Liver (tissue), 3 donors: ENCODE results near the gene GATAD2B.
"Not testable (repeated sequence)": the region's sequence is repeated elsewhere in the genome, so short reads cannot be mapped to it uniquely, and the experiment has no call there.

ENCODE experiments used
- CTCF ChIP-seq: fragments of 150-350 bp; IDR thresholded peaks from 2 replicates; pipeline ENCODE4 v1.5.1; 2017; ENCODE audit warnings: improper control_type of control experiment, low read depth, low read length; ENCODE audit not compliant: missing input control
- EGR1 ChIP-seq, 2 donors: IDR thresholded peaks; 2 replicates each; pipeline ENCODE4 v1.6.1; 2016 to 2018; ENCODE audit warnings: antibody characterized with exemption in 2 of 2, low read depth in 2 of 2
- HNF4G ChIP-seq: IDR thresholded peaks from 2 replicates; pipeline ENCODE4 v1.6.1; 2016; ENCODE audit warnings: antibody characterized with exemption
- NR2F2 ChIP-seq: IDR thresholded peaks from 2 replicates; pipeline ENCODE4 v1.6.1; 2016; ENCODE audit warnings: antibody characterized with exemption
- RAD21 ChIP-seq, 2 donors: IDR thresholded peaks; 2 replicates each; pipeline ENCODE4 v1.6.1; 2016; ENCODE audit warnings: antibody characterized with exemption in 2 of 2, mild to moderate bottlenecking in 2 of 2
- RXRA ChIP-seq, 2 donors: IDR thresholded peaks; 2 replicates each; pipeline ENCODE4 v1.6.1; 2017 to 2018; ENCODE audit warnings: antibody characterized with exemption in 2 of 2, mild to moderate bottlenecking in 1 of 2
- SP1 ChIP-seq: IDR thresholded peaks from 2 replicates; pipeline ENCODE4 v1.6.1; 2018; ENCODE audit warnings: antibody characterized with exemption, mild to moderate bottlenecking
- TAF1 ChIP-seq: conservative IDR thresholded peaks from 2 replicates; pipeline ENCODE4 v1.6.1; 2016; ENCODE audit warnings: antibody characterized with exemption, mild to moderate bottlenecking
- YY1 ChIP-seq: IDR thresholded peaks from 2 replicates; pipeline ENCODE4 v1.6.1; 2016; ENCODE audit warnings: antibody characterized with exemption, mild to moderate bottlenecking
- ZBTB33 ChIP-seq: IDR thresholded peaks from 2 replicates; pipeline ENCODE4 v1.6.1; 2016; ENCODE audit warnings: antibody characterized with exemption
- TF ChIP-seq, protein P1 (sequence below): IDR thresholded peaks from 2 replicates; pipeline ENCODE4 v1.6.1; 2016; ENCODE audit warnings: antibody characterized with exemption, mild to moderate bottlenecking
- donor health status: healthy.
- donor health status: healthy.

- not testable (repeated sequence) for TF ChIP-seq CTCF; YY1; SP1; EGR1 (IDR thresholded peaks at IDR 0.05; ENCODE audit: low read depth in 2 of 2); HNF4G; NR2F2; RAD21 (IDR thresholded peaks at IDR 0.05); TAF1; ZBTB33
- TF ChIP-seq, protein P1, sequence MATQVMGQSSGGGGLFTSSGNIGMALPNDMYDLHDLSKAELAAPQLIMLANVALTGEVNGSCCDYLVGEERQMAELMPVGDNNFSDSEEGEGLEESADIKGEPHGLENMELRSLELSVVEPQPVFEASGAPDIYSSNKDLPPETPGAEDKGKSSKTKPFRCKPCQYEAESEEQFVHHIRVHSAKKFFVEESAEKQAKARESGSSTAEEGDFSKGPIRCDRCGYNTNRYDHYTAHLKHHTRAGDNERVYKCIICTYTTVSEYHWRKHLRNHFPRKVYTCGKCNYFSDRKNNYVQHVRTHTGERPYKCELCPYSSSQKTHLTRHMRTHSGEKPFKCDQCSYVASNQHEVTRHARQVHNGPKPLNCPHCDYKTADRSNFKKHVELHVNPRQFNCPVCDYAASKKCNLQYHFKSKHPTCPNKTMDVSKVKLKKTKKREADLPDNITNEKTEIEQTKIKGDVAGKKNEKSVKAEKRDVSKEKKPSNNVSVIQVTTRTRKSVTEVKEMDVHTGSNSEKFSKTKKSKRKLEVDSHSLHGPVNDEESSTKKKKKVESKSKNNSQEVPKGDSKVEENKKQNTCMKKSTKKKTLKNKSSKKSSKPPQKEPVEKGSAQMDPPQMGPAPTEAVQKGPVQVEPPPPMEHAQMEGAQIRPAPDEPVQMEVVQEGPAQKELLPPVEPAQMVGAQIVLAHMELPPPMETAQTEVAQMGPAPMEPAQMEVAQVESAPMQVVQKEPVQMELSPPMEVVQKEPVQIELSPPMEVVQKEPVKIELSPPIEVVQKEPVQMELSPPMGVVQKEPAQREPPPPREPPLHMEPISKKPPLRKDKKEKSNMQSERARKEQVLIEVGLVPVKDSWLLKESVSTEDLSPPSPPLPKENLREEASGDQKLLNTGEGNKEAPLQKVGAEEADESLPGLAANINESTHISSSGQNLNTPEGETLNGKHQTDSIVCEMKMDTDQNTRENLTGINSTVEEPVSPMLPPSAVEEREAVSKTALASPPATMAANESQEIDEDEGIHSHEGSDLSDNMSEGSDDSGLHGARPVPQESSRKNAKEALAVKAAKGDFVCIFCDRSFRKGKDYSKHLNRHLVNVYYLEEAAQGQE = not testable (repeated sequence)
- peak; percentile 19 to 47 for TF ChIP-seq RXRA (IDR thresholded peaks at IDR 0.05)
Observed at GRCh38 chr1:153766663-153767062, 156.1 kb downstream of the GATAD2B start.
